IMR-90 (cell line): Measurements from ENCODE around the gene ADARB2. TPM values are rescaled to one million over a fixed set of nuclear protein-coding genes. Genes with fewer than 3 reads are reported as not detected.

Experiments
- ATAC-seq: fragments of 200-7000 bp; cut with Tn5 transposase; 2 replicates; pipeline ENCODE4 v1.9.1; 2020; ENCODE audit warnings: low read depth, mild to moderate bottlenecking, moderate library complexity
- BruUV-seq: library from RNA; stranded (reverse); fragments of 400-500 nt; replicated peaks from 2 replicates; lab custom pipeline; 2021; lab: Mats Ljungman, UMichigan
- CTCF ChIA-PET: fragments of 300-600 bp; formaldehyde crosslinking; extraction: SDS; loops from one replicate; lab custom pipeline; 2021; ENCODE audit warnings: antibody characterized with exemption; lab: Yijun Ruan, JAX
- POLR2A ChIA-PET: fragments of 300-600 bp; sonication (Branson Sonifier 250); formaldehyde crosslinking; loops from one replicate; lab custom pipeline; 2022; ENCODE audit warnings: antibody characterized with exemption; ENCODE audit not compliant: unreplicated experiment; lab: Charles Lee
- DNase-seq: peaks from one replicate; pipeline ENCODE4 v3.0.0; 2013
- H2AFZ ChIP-seq: replicated peaks from 2 replicates; pipeline ENCODE3; 2013; ENCODE audit warnings: low read length, mild to moderate bottlenecking; ENCODE audit not compliant: poor library complexity
- H2AK5ac ChIP-seq: 2 replicates; pipeline ENCODE4 v1.6.1; 2013; ENCODE audit warnings: low read depth, low read length, inconsistent platforms
- H2AK9ac ChIP-seq: replicated peaks from 2 replicates; pipeline ENCODE3; 2013; ENCODE audit warnings: mild to moderate bottlenecking, low read depth, low read length, moderate library complexity; ENCODE audit not compliant: poor library complexity
- H2BK120ac ChIP-seq: 2 replicates; pipeline ENCODE4 v1.6.1; 2013; ENCODE audit warnings: low read depth, low read length, inconsistent platforms
- H2BK15ac ChIP-seq: 3 replicates; pipeline ENCODE4 v1.6.1; 2013; ENCODE audit warnings: low read depth, low read length, inconsistent platforms
- H2BK20ac ChIP-seq: 2 replicates; pipeline ENCODE4 v1.6.1; 2013; ENCODE audit warnings: low read depth, mild to moderate bottlenecking, inconsistent platforms, low read length, moderate library complexity
- H2BK5ac ChIP-seq: 2 replicates; pipeline ENCODE4 v1.6.1; 2013; ENCODE audit warnings: mild to moderate bottlenecking, low read depth, low read length, inconsistent platforms; ENCODE audit not compliant: poor library complexity, severe bottlenecking
- H3K14ac ChIP-seq: replicated peaks from 2 replicates; pipeline ENCODE4 v1.6.1; 2013; ENCODE audit warnings: low read depth, low read length, inconsistent platforms
- H3K18ac ChIP-seq: 2 replicates; pipeline ENCODE4 v1.6.1; 2013; ENCODE audit warnings: low read depth, low read length, control low read depth
- H3K23ac ChIP-seq: 2 replicates; pipeline ENCODE4 v1.6.1; 2013; ENCODE audit warnings: low read depth, low read length, inconsistent platforms
- H3K27ac ChIP-seq: 2 replicates; pipeline ENCODE4 v1.5.1; 2013; ENCODE audit warnings: mild to moderate bottlenecking, control low read depth, low read length; ENCODE audit not compliant: insufficient read depth
- H3K27me3 ChIP-seq: 2 replicates; pipeline ENCODE4 v1.6.1; 2013; ENCODE audit warnings: low read length; ENCODE audit not compliant: control insufficient read depth, insufficient read depth
- H3K36me3 ChIP-seq: 2 replicates; pipeline ENCODE4 v1.6.1; 2013; ENCODE audit warnings: low read length, mixed read lengths; ENCODE audit not compliant: control insufficient read depth, insufficient read depth
- H3K4ac ChIP-seq: 2 replicates; pipeline ENCODE4 v1.6.1; 2013; ENCODE audit warnings: low read depth, low read length, inconsistent platforms
- H3K4me1 ChIP-seq: 2 replicates; pipeline ENCODE4 v1.6.1; 2013; ENCODE audit warnings: low read length, mixed read lengths; ENCODE audit not compliant: control insufficient read depth, insufficient read depth
- H3K4me2 ChIP-seq: 2 replicates; pipeline ENCODE4 v1.6.1; 2013; ENCODE audit warnings: low read depth, mild to moderate bottlenecking, control low read depth, low read length, moderate library complexity
- H3K4me3 ChIP-seq: 2 replicates; pipeline ENCODE4 v1.5.1; 2013; ENCODE audit warnings: low read depth, mild to moderate bottlenecking, control low read depth, low read length, moderate library complexity; ENCODE audit not compliant: insufficient read depth
- H3K56ac ChIP-seq: 2 replicates; pipeline ENCODE4 v1.6.1; 2013; ENCODE audit warnings: low read length, inconsistent platforms; ENCODE audit not compliant: insufficient read depth; ENCODE audit errors: extremely low read depth
- H3K79me1 ChIP-seq, 2 experiments: 2 replicates each; pipeline ENCODE4 v1.6.1; 2013; ENCODE audit warnings: low read length in 2 of 2, inconsistent platforms in 1 of 2, low read depth in 1 of 2
- H3K9ac ChIP-seq: 2 replicates; pipeline ENCODE4 v1.6.1; 2013; ENCODE audit warnings: low read depth, low read length, control low read depth
- H3K9me1 ChIP-seq: 2 replicates; pipeline ENCODE4 v1.6.1; 2013; ENCODE audit warnings: low read length, inconsistent platforms; ENCODE audit not compliant: insufficient read depth
- H3K9me3 ChIP-seq: 2 replicates; pipeline ENCODE4 v1.6.1; 2013; ENCODE audit warnings: low read length; ENCODE audit not compliant: control insufficient read depth, insufficient read depth
- H4K20me1 ChIP-seq: 2 replicates; pipeline ENCODE4 v1.6.1; 2013; ENCODE audit warnings: low read length, inconsistent platforms; ENCODE audit not compliant: insufficient read depth
- H4K5ac ChIP-seq: 2 replicates; pipeline ENCODE4 v1.6.1; 2013; ENCODE audit warnings: mild to moderate bottlenecking, low read depth, low read length, control low read depth
- H4K8ac ChIP-seq, 2 experiments: 2 replicates each; pipeline ENCODE4 v1.6.1; 2013; ENCODE audit warnings: low read depth in 2 of 2, low read length in 2 of 2, control low read depth in 1 of 2, inconsistent platforms in 1 of 2
- H4K91ac ChIP-seq: 2 replicates; pipeline ENCODE4 v1.6.1; 2013; ENCODE audit warnings: low read depth, low read length, inconsistent platforms; ENCODE audit not compliant: insufficient read depth
- BHLHE40 ChIP-seq: fragments of 150-350 bp; IDR thresholded peaks from 2 replicates; pipeline ENCODE4 v1.6.1; 2016; ENCODE audit warnings: mild to moderate bottlenecking, low read depth, low read length
- CEBPB ChIP-seq: IDR thresholded peaks from 2 replicates; pipeline ENCODE4 v1.6.1; 2012; ENCODE audit warnings: low read depth, low read length, improper control_type of control experiment
- CHD1 ChIP-seq: IDR thresholded peaks from 2 replicates; pipeline ENCODE4 v1.6.1; 2012; ENCODE audit warnings: low read depth, low read length, improper control_type of control experiment
- CTCF ChIP-seq: conservative IDR thresholded peaks from 2 replicates; pipeline ENCODE4 v1.5.1; 2012; ENCODE audit warnings: mild to moderate bottlenecking, low read depth, low read length, improper control_type of control experiment
- ELK1 ChIP-seq: fragments of 150-350 bp; IDR thresholded peaks from 2 replicates; pipeline ENCODE4 v1.6.1; 2016; ENCODE audit warnings: low read depth, mild to moderate bottlenecking, low read length, moderate library complexity, borderline replicate concordance
- FOS ChIP-seq: fragments of 150-350 bp; IDR thresholded peaks from 2 replicates; pipeline ENCODE4 v1.6.1; 2016; ENCODE audit warnings: low read depth, low read length
- MAFK ChIP-seq: IDR thresholded peaks from 2 replicates; pipeline ENCODE4 v1.6.1; 2012; ENCODE audit warnings: low read depth, low read length, improper control_type of control experiment
- MAZ ChIP-seq: IDR thresholded peaks from 2 replicates; pipeline ENCODE4 v1.6.1; 2012; ENCODE audit warnings: low read depth, mild to moderate bottlenecking, low read length, improper control_type of control experiment, moderate library complexity, borderline replicate concordance
- MXI1 ChIP-seq: IDR thresholded peaks from 2 replicates; pipeline ENCODE4 v1.6.1; 2012; ENCODE audit warnings: low read depth, mild to moderate bottlenecking, low read length, moderate library complexity, borderline replicate concordance
- NFE2L2 ChIP-seq: fragments of 150-350 bp; IDR thresholded peaks from 2 replicates; pipeline ENCODE4 v1.6.1; 2016; ENCODE audit warnings: low read depth, mild to moderate bottlenecking, low read length
- POLR2A ChIP-seq: IDR thresholded peaks from 2 replicates; pipeline ENCODE4 v1.6.1; 2012; ENCODE audit warnings: mild to moderate bottlenecking, low read depth, low read length
- RAD21 ChIP-seq: IDR thresholded peaks from 2 replicates; pipeline ENCODE4 v1.6.1; 2012; ENCODE audit warnings: low read length, improper control_type of control experiment
- RCOR1 ChIP-seq: IDR thresholded peaks from 2 replicates; pipeline ENCODE4 v1.6.1; 2012; ENCODE audit warnings: mild to moderate bottlenecking, low read length, improper control_type of control experiment; ENCODE audit not compliant: insufficient replicate concordance
- RFX5 ChIP-seq: IDR thresholded peaks from 2 replicates; pipeline ENCODE4 v1.8.0; 2012; ENCODE audit warnings: low read depth, mild to moderate bottlenecking, low read length, moderate library complexity
- SMC3 ChIP-seq: fragments of 150-350 bp; IDR thresholded peaks from 2 replicates; pipeline ENCODE4 v1.6.1; 2016; ENCODE audit warnings: low read depth, mild to moderate bottlenecking, antibody characterized with exemption, low read length, moderate library complexity
- USF2 ChIP-seq: fragments of 150-350 bp; IDR thresholded peaks from 2 replicates; pipeline ENCODE4 v1.6.1; 2017; ENCODE audit warnings: mild to moderate bottlenecking, antibody characterized with exemption, low read length, low read depth
- WGBS, 2 experiments: methylation state at CpG; one replicate each; pipeline versions ENCODE4 v1.1.5 to v1.1.7; 2013; ENCODE audit warnings: missing lambda C conversion rate in 2 of 2; ENCODE audit not compliant: insufficient read length in 1 of 2; ENCODE audit errors: extremely low coverage in 2 of 2; 5-methylcytosine and 5-hydroxymethylcytosine counted together
- dilution Hi-C: fragments of 300-500 bp; cut with HindIII; formaldehyde crosslinking; loops from one replicate; pipeline ENCODE4 v1.14.3; 2018; ENCODE audit warnings: low sequenced_read_pairs; ENCODE audit not compliant: unreplicated experiment
- in situ Hi-C: fragments of 300-500 bp; cut with MboI; formaldehyde crosslinking; loops from 3 replicates; pipeline ENCODE4 v1.14.3; 2019; ENCODE audit warnings: low sequenced_read_pairs, inconsistent platforms, mixed read lengths
- intact Hi-C: fragments of 100-400 bp; cut with micrococcal nuclease; formaldehyde crosslinking; loops from 2 replicates; pipeline ENCODE4 v1.10.0; 2022
- polyA plus RNA-seq, 3 experiments: library from polyadenylated mRNA; depleted of rRNA; stranded (reverse); fragments of >200 nt; gene quantifications; 2 replicates each; pipeline ENCODE4 v1.2.3, GENCODE V29; 2012; ENCODE audit warnings: low replicate concordance in 1 of 3
- total RNA-seq: library from RNA; depleted of rRNA; stranded (reverse); fragments of >200 nt; gene quantifications from 2 replicates; pipeline ENCODE4 v1.2.3, GENCODE V29; 2012

Gene ADARB2
- total and polyA plus RNA-seq, 2 of the 4 experiments (the other 2 are of a cell fraction): not detected

- no peak overlapping the region for H3K18ac ChIP-seq
- intact Hi-C loops: no loop called here
- no CpG with 5 or more reads among the region's 1 CpG for WGBS, 2 experiments
- H2AFZ ChIP-seq: no peak overlapping the region
- in situ Hi-C loops: no loop called here
- no peak overlapping the region for H2AK5ac ChIP-seq
- no peak overlapping the region for H2BK120ac ChIP-seq
- H3K4ac ChIP-seq: no peak overlapping the region
- DNase-seq (no peak), ATAC-seq (no peak)
- no peak overlapping the region for H3K23ac ChIP-seq
- BruUV-seq: no TSS peak
- H3K9me3 ChIP-seq: peaks cover 23% of the 10 kb centered on the region
- TF ChIP-seq BHLHE40: no peak
- no peak for TF ChIP-seq MAZ
- TF ChIP-seq NFE2L2: no peak
- TF ChIP-seq USF2: no peak
- no peak for TF ChIP-seq CEBPB
- TF ChIP-seq ELK1: no peak
- TF ChIP-seq RAD21: no peak
- no peak for TF ChIP-seq MAFK
- TF ChIP-seq SMC3: no peak
- TF ChIP-seq MXI1: no peak
- TF ChIP-seq CTCF: no peak
- no peak for TF ChIP-seq RFX5
- no peak for TF ChIP-seq FOS
- no peak for TF ChIP-seq CHD1
- TF ChIP-seq POLR2A: no peak
- no peak for TF ChIP-seq RCOR1
- H4K20me1 ChIP-seq: no peaks in the 10 kb centered on the region
- no peak overlapping the region for H3K9ac ChIP-seq
- H2AK9ac ChIP-seq: no peak overlapping the region
- no peak overlapping the region for H2BK20ac ChIP-seq
- no peaks in the 10 kb centered on the region for H3K79me1 ChIP-seq
- H3K14ac ChIP-seq: no peak overlapping the region
- H4K8ac ChIP-seq: no peak overlapping the region
- H2BK5ac ChIP-seq: no peak overlapping the region
- H3K27ac ChIP-seq: no peak overlapping the region
- H3K56ac ChIP-seq: no peak overlapping the region
- no peak overlapping the region for H2BK15ac ChIP-seq
- no peak overlapping the region for H3K4me3 ChIP-seq
- CTCF ChIA-PET: no interaction called here
- no peak overlapping the region for H4K91ac ChIP-seq
- no peaks in the 10 kb centered on the region for H3K4me1 ChIP-seq
- no peak overlapping the region for H3K4me2 ChIP-seq
- dilution Hi-C loops: no loop called here
- H3K9me1 ChIP-seq: no peaks in the 10 kb centered on the region
- no peaks in the 10 kb centered on the region for H3K27me3 ChIP-seq
- H4K5ac ChIP-seq: no peak overlapping the region
- no peaks in the 10 kb centered on the region for H3K36me3 ChIP-seq
- POLR2A ChIA-PET: no interaction called here
Measured at GRCh38 chr10:1331560-1331959, 405.8 kb downstream of the ADARB2 start.
